IMR-90 (cell line): ENCODE results near the gene GPC6. TPM values are rescaled to one million over a fixed set of nuclear protein-coding genes. Genes with fewer than 3 reads are reported as not detected.

Source experiments
- ATAC-seq: fragments of 200-7000 bp; cut with Tn5 transposase; 2 replicates; pipeline ENCODE4 v1.9.1; 2020; ENCODE audit warnings: low read depth, mild to moderate bottlenecking, moderate library complexity
- BruUV-seq: library from RNA; stranded (reverse); fragments of 400-500 nt; replicated peaks from 2 replicates; lab custom pipeline; 2021; lab: Mats Ljungman, UMichigan
- CTCF ChIA-PET: fragments of 300-600 bp; formaldehyde crosslinking; extraction: SDS; loops from one replicate; lab custom pipeline; 2021; ENCODE audit warnings: antibody characterized with exemption; lab: Yijun Ruan, JAX
- POLR2A ChIA-PET: fragments of 300-600 bp; sonication (Branson Sonifier 250); formaldehyde crosslinking; loops from one replicate; lab custom pipeline; 2022; ENCODE audit warnings: antibody characterized with exemption; ENCODE audit not compliant: unreplicated experiment; lab: Charles Lee
- DNase-seq: peaks from one replicate; pipeline ENCODE4 v3.0.0; 2013
- H2AFZ ChIP-seq: replicated peaks from 2 replicates; pipeline ENCODE3; 2013; ENCODE audit warnings: low read length, mild to moderate bottlenecking; ENCODE audit not compliant: poor library complexity
- H2AK5ac ChIP-seq: 2 replicates; pipeline ENCODE4 v1.6.1; 2013; ENCODE audit warnings: low read depth, low read length, inconsistent platforms
- H2AK9ac ChIP-seq: replicated peaks from 2 replicates; pipeline ENCODE3; 2013; ENCODE audit warnings: mild to moderate bottlenecking, low read depth, low read length, moderate library complexity; ENCODE audit not compliant: poor library complexity
- H2BK120ac ChIP-seq: 2 replicates; pipeline ENCODE4 v1.6.1; 2013; ENCODE audit warnings: low read depth, low read length, inconsistent platforms
- H2BK15ac ChIP-seq: 3 replicates; pipeline ENCODE4 v1.6.1; 2013; ENCODE audit warnings: low read depth, low read length, inconsistent platforms
- H2BK20ac ChIP-seq: 2 replicates; pipeline ENCODE4 v1.6.1; 2013; ENCODE audit warnings: low read depth, mild to moderate bottlenecking, inconsistent platforms, low read length, moderate library complexity
- H2BK5ac ChIP-seq: 2 replicates; pipeline ENCODE4 v1.6.1; 2013; ENCODE audit warnings: mild to moderate bottlenecking, low read depth, low read length, inconsistent platforms; ENCODE audit not compliant: poor library complexity, severe bottlenecking
- H3K14ac ChIP-seq: replicated peaks from 2 replicates; pipeline ENCODE4 v1.6.1; 2013; ENCODE audit warnings: low read depth, low read length, inconsistent platforms
- H3K18ac ChIP-seq: 2 replicates; pipeline ENCODE4 v1.6.1; 2013; ENCODE audit warnings: low read depth, low read length, control low read depth
- H3K23ac ChIP-seq: 2 replicates; pipeline ENCODE4 v1.6.1; 2013; ENCODE audit warnings: low read depth, low read length, inconsistent platforms
- H3K27ac ChIP-seq: 2 replicates; pipeline ENCODE4 v1.5.1; 2013; ENCODE audit warnings: mild to moderate bottlenecking, control low read depth, low read length; ENCODE audit not compliant: insufficient read depth
- H3K27me3 ChIP-seq: 2 replicates; pipeline ENCODE4 v1.6.1; 2013; ENCODE audit warnings: low read length; ENCODE audit not compliant: control insufficient read depth, insufficient read depth
- H3K36me3 ChIP-seq: 2 replicates; pipeline ENCODE4 v1.6.1; 2013; ENCODE audit warnings: low read length, mixed read lengths; ENCODE audit not compliant: control insufficient read depth, insufficient read depth
- H3K4ac ChIP-seq: 2 replicates; pipeline ENCODE4 v1.6.1; 2013; ENCODE audit warnings: low read depth, low read length, inconsistent platforms
- H3K4me1 ChIP-seq: 2 replicates; pipeline ENCODE4 v1.6.1; 2013; ENCODE audit warnings: low read length, mixed read lengths; ENCODE audit not compliant: control insufficient read depth, insufficient read depth
- H3K4me2 ChIP-seq: 2 replicates; pipeline ENCODE4 v1.6.1; 2013; ENCODE audit warnings: low read depth, mild to moderate bottlenecking, control low read depth, low read length, moderate library complexity
- H3K4me3 ChIP-seq: 2 replicates; pipeline ENCODE4 v1.5.1; 2013; ENCODE audit warnings: low read depth, mild to moderate bottlenecking, control low read depth, low read length, moderate library complexity; ENCODE audit not compliant: insufficient read depth
- H3K56ac ChIP-seq: 2 replicates; pipeline ENCODE4 v1.6.1; 2013; ENCODE audit warnings: low read length, inconsistent platforms; ENCODE audit not compliant: insufficient read depth; ENCODE audit errors: extremely low read depth
- H3K79me1 ChIP-seq, 2 experiments: 2 replicates each; pipeline ENCODE4 v1.6.1; 2013; ENCODE audit warnings: low read length in 2 of 2, inconsistent platforms in 1 of 2, low read depth in 1 of 2
- H3K9ac ChIP-seq: 2 replicates; pipeline ENCODE4 v1.6.1; 2013; ENCODE audit warnings: low read depth, low read length, control low read depth
- H3K9me1 ChIP-seq: 2 replicates; pipeline ENCODE4 v1.6.1; 2013; ENCODE audit warnings: low read length, inconsistent platforms; ENCODE audit not compliant: insufficient read depth
- H3K9me3 ChIP-seq: 2 replicates; pipeline ENCODE4 v1.6.1; 2013; ENCODE audit warnings: low read length; ENCODE audit not compliant: control insufficient read depth, insufficient read depth
- H4K20me1 ChIP-seq: 2 replicates; pipeline ENCODE4 v1.6.1; 2013; ENCODE audit warnings: low read length, inconsistent platforms; ENCODE audit not compliant: insufficient read depth
- H4K5ac ChIP-seq: 2 replicates; pipeline ENCODE4 v1.6.1; 2013; ENCODE audit warnings: mild to moderate bottlenecking, low read depth, low read length, control low read depth
- H4K8ac ChIP-seq, 2 experiments: 2 replicates each; pipeline ENCODE4 v1.6.1; 2013; ENCODE audit warnings: low read depth in 2 of 2, low read length in 2 of 2, control low read depth in 1 of 2, inconsistent platforms in 1 of 2
- H4K91ac ChIP-seq: 2 replicates; pipeline ENCODE4 v1.6.1; 2013; ENCODE audit warnings: low read depth, low read length, inconsistent platforms; ENCODE audit not compliant: insufficient read depth
- BHLHE40 ChIP-seq: fragments of 150-350 bp; IDR thresholded peaks from 2 replicates; pipeline ENCODE4 v1.6.1; 2016; ENCODE audit warnings: mild to moderate bottlenecking, low read depth, low read length
- CEBPB ChIP-seq: IDR thresholded peaks from 2 replicates; pipeline ENCODE4 v1.6.1; 2012; ENCODE audit warnings: low read depth, low read length, improper control_type of control experiment
- CHD1 ChIP-seq: IDR thresholded peaks from 2 replicates; pipeline ENCODE4 v1.6.1; 2012; ENCODE audit warnings: low read depth, low read length, improper control_type of control experiment
- ELK1 ChIP-seq: fragments of 150-350 bp; IDR thresholded peaks from 2 replicates; pipeline ENCODE4 v1.6.1; 2016; ENCODE audit warnings: low read depth, mild to moderate bottlenecking, low read length, moderate library complexity, borderline replicate concordance
- FOS ChIP-seq: fragments of 150-350 bp; IDR thresholded peaks from 2 replicates; pipeline ENCODE4 v1.6.1; 2016; ENCODE audit warnings: low read depth, low read length
- MAZ ChIP-seq: IDR thresholded peaks from 2 replicates; pipeline ENCODE4 v1.6.1; 2012; ENCODE audit warnings: low read depth, mild to moderate bottlenecking, low read length, improper control_type of control experiment, moderate library complexity, borderline replicate concordance
- MXI1 ChIP-seq: IDR thresholded peaks from 2 replicates; pipeline ENCODE4 v1.6.1; 2012; ENCODE audit warnings: low read depth, mild to moderate bottlenecking, low read length, moderate library complexity, borderline replicate concordance
- NFE2L2 ChIP-seq: fragments of 150-350 bp; IDR thresholded peaks from 2 replicates; pipeline ENCODE4 v1.6.1; 2016; ENCODE audit warnings: low read depth, mild to moderate bottlenecking, low read length
- POLR2A ChIP-seq: IDR thresholded peaks from 2 replicates; pipeline ENCODE4 v1.6.1; 2012; ENCODE audit warnings: mild to moderate bottlenecking, low read depth, low read length
- RAD21 ChIP-seq: IDR thresholded peaks from 2 replicates; pipeline ENCODE4 v1.6.1; 2012; ENCODE audit warnings: low read length, improper control_type of control experiment
- RCOR1 ChIP-seq: IDR thresholded peaks from 2 replicates; pipeline ENCODE4 v1.6.1; 2012; ENCODE audit warnings: mild to moderate bottlenecking, low read length, improper control_type of control experiment; ENCODE audit not compliant: insufficient replicate concordance
- RFX5 ChIP-seq: IDR thresholded peaks from 2 replicates; pipeline ENCODE4 v1.8.0; 2012; ENCODE audit warnings: low read depth, mild to moderate bottlenecking, low read length, moderate library complexity
- SMC3 ChIP-seq: fragments of 150-350 bp; IDR thresholded peaks from 2 replicates; pipeline ENCODE4 v1.6.1; 2016; ENCODE audit warnings: low read depth, mild to moderate bottlenecking, antibody characterized with exemption, low read length, moderate library complexity
- USF2 ChIP-seq: fragments of 150-350 bp; IDR thresholded peaks from 2 replicates; pipeline ENCODE4 v1.6.1; 2017; ENCODE audit warnings: mild to moderate bottlenecking, antibody characterized with exemption, low read length, low read depth
- WGBS, 2 experiments: methylation state at CpG; one replicate each; pipeline versions ENCODE4 v1.1.5 to v1.1.7; 2013; ENCODE audit warnings: missing lambda C conversion rate in 2 of 2; ENCODE audit not compliant: insufficient read length in 1 of 2; ENCODE audit errors: extremely low coverage in 2 of 2; 5-methylcytosine and 5-hydroxymethylcytosine counted together
- dilution Hi-C: fragments of 300-500 bp; cut with HindIII; formaldehyde crosslinking; loops from one replicate; pipeline ENCODE4 v1.14.3; 2018; ENCODE audit warnings: low sequenced_read_pairs; ENCODE audit not compliant: unreplicated experiment
- in situ Hi-C: fragments of 300-500 bp; cut with MboI; formaldehyde crosslinking; loops from 3 replicates; pipeline ENCODE4 v1.14.3; 2019; ENCODE audit warnings: low sequenced_read_pairs, inconsistent platforms, mixed read lengths
- intact Hi-C: fragments of 100-400 bp; cut with micrococcal nuclease; formaldehyde crosslinking; loops from 2 replicates; pipeline ENCODE4 v1.10.0; 2022
- polyA plus RNA-seq, 3 experiments: library from polyadenylated mRNA; depleted of rRNA; stranded (reverse); fragments of >200 nt; gene quantifications; 2 replicates each; pipeline ENCODE4 v1.2.3, GENCODE V29; 2012; ENCODE audit warnings: low replicate concordance in 1 of 3
- total RNA-seq: library from RNA; depleted of rRNA; stranded (reverse); fragments of >200 nt; gene quantifications from 2 replicates; pipeline ENCODE4 v1.2.3, GENCODE V29; 2012
- TF ChIP-seq, protein P1 (sequence below): conservative IDR thresholded peaks from 2 replicates; pipeline ENCODE4 v1.5.1; 2012; ENCODE audit warnings: mild to moderate bottlenecking, low read depth, low read length, improper control_type of control experiment

The GPC6 gene
- total and polyA plus RNA-seq, 2 of the 4 experiments (the other 2 are of a cell fraction) = 14.9 to 39.4 TPM

GRCh38 chr13:94234738-94235137, 1008.1 kb downstream of the GPC6 start:
- no peak overlapping the region for H3K9ac ChIP-seq
- no peak overlapping the region for H4K8ac ChIP-seq
- in situ Hi-C loops (no loop called here), dilution Hi-C loops (no loop called here), intact Hi-C loops (no loop called here)
- no peak overlapping the region for H3K4me2 ChIP-seq
- H3K79me1 ChIP-seq = no peaks in the 10 kb centered on the region
- H3K18ac ChIP-seq = no peak overlapping the region
- ATAC-seq = no peak
- no peak overlapping the region for H2AFZ ChIP-seq
- no peaks in the 10 kb centered on the region; the same call in 1 of the 2 replicates for H3K9me3 ChIP-seq
- H3K9me1 ChIP-seq = peaks cover 2% of the 10 kb centered on the region; the same call in 1 of the 2 replicates
- no peak overlapping the region for H2BK120ac ChIP-seq
- no peak overlapping the region for H2AK9ac ChIP-seq
- no peak overlapping the region for H2BK20ac ChIP-seq
- no peak overlapping the region for H3K27ac ChIP-seq
- no peak overlapping the region for H4K91ac ChIP-seq
- H3K4ac ChIP-seq = no peak overlapping the region
- no TSS peak for BruUV-seq
- no peak overlapping the region for H3K4me3 ChIP-seq
- H3K23ac ChIP-seq = no peak overlapping the region
- no CpG with 5 or more reads among the region's 2 CpGs for WGBS, 2 experiments
- no peak overlapping the region for H2AK5ac ChIP-seq
- ChIA-PET POLR2A (no interaction called here), CTCF (no interaction called here)
- no peaks in the 10 kb centered on the region for H4K20me1 ChIP-seq
- H3K56ac ChIP-seq = no peak overlapping the region
- no peak overlapping the region for H2BK15ac ChIP-seq
- no peaks in the 10 kb centered on the region for H3K27me3 ChIP-seq
- no peak overlapping the region for H4K5ac ChIP-seq
- H3K14ac ChIP-seq = no peak overlapping the region
- H3K36me3 ChIP-seq = no peaks in the 10 kb centered on the region
- peaks cover 2% of the 10 kb centered on the region for H3K4me1 ChIP-seq
- no peak for DNase-seq
- TF ChIP-seq MAZ (no peak), RFX5 (no peak), POLR2A (no peak), CEBPB (no peak), USF2 (no peak), RCOR1 (no peak), SMC3 (no peak), FOS (no peak), NFE2L2 (no peak), ELK1 (no peak), BHLHE40 (no peak), CHD1 (no peak), RAD21 (no peak), MXI1 (no peak)
- TF ChIP-seq, protein P1, sequence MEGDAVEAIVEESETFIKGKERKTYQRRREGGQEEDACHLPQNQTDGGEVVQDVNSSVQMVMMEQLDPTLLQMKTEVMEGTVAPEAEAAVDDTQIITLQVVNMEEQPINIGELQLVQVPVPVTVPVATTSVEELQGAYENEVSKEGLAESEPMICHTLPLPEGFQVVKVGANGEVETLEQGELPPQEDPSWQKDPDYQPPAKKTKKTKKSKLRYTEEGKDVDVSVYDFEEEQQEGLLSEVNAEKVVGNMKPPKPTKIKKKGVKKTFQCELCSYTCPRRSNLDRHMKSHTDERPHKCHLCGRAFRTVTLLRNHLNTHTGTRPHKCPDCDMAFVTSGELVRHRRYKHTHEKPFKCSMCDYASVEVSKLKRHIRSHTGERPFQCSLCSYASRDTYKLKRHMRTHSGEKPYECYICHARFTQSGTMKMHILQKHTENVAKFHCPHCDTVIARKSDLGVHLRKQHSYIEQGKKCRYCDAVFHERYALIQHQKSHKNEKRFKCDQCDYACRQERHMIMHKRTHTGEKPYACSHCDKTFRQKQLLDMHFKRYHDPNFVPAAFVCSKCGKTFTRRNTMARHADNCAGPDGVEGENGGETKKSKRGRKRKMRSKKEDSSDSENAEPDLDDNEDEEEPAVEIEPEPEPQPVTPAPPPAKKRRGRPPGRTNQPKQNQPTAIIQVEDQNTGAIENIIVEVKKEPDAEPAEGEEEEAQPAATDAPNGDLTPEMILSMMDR = no peak
- no peak overlapping the region for H2BK5ac ChIP-seq
